Measurements from ENCODE around the gene TOP1.

Gene TOP1

GRCh38 chr20:41170386-41171105 lies 141.9 kb downstream of the TOP1 start:
- H3K4me3 ChIP-seq (ENCODE audit: low read depth, low read length), result no peak overlapping the region
- TF ChIP-seq, protein P1, sequence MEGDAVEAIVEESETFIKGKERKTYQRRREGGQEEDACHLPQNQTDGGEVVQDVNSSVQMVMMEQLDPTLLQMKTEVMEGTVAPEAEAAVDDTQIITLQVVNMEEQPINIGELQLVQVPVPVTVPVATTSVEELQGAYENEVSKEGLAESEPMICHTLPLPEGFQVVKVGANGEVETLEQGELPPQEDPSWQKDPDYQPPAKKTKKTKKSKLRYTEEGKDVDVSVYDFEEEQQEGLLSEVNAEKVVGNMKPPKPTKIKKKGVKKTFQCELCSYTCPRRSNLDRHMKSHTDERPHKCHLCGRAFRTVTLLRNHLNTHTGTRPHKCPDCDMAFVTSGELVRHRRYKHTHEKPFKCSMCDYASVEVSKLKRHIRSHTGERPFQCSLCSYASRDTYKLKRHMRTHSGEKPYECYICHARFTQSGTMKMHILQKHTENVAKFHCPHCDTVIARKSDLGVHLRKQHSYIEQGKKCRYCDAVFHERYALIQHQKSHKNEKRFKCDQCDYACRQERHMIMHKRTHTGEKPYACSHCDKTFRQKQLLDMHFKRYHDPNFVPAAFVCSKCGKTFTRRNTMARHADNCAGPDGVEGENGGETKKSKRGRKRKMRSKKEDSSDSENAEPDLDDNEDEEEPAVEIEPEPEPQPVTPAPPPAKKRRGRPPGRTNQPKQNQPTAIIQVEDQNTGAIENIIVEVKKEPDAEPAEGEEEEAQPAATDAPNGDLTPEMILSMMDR (IDR thresholded peaks at IDR 0.05; ENCODE audit: borderline replicate concordance, insufficient read depth, low read depth, low read length), result no peak

DNA sequence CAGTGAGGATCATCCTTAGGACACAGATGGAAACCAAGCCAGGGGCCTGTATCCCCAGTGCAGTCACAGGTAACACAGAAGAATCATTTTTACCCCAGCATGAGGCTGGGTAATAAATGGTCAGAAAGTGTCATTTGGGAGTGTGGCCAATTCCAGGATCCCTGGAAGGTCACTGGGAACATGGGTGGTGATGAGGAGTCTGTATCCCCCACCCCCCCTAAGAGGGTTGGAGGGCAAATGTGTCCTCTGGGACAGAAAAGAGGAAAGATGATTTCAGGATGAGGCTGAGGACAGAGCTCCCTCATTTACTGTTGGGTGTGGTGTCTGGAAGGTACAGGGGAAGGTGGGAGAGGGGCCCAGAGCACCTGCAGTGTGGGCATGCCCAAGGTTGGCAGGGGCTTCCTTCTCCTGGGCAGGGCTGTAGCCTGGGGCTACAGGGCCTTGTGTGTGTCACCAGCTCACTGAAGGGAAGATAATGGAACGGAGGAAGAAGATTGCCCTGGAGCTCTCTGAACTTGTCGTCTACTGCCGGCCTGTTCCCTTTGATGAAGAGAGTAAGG lies 143.2 kb downstream of the TOP1 start:
- H3K4me3 ChIP-seq (ENCODE audit: low read depth, low read length), result no peak overlapping the region
- TF ChIP-seq, protein P1 (IDR thresholded peaks at IDR 0.05; ENCODE audit: borderline replicate concordance, insufficient read depth, low read depth, low read length), result no peak

- no peak overlapping the region for H3K4me3 ChIP-seq (ENCODE audit: low read depth, low read length)
- TF ChIP-seq, protein P1 (IDR thresholded peaks at IDR 0.05; ENCODE audit: borderline replicate concordance, insufficient read depth, low read depth, low read length), result no peak
Observed at GRCh38 chr20:41172296-41173140, 143.9 kb downstream of the TOP1 start.

- TF ChIP-seq, protein P1 (IDR thresholded peaks at IDR 0.05; ENCODE audit: borderline replicate concordance, insufficient read depth, low read depth, low read length), result peak; percentile 94
- no peak overlapping the region for H3K4me3 ChIP-seq (ENCODE audit: low read depth, low read length)
Observed at GRCh38 chr20:41173161-41173721, 144.6 kb downstream of the TOP1 start.

DNA sequence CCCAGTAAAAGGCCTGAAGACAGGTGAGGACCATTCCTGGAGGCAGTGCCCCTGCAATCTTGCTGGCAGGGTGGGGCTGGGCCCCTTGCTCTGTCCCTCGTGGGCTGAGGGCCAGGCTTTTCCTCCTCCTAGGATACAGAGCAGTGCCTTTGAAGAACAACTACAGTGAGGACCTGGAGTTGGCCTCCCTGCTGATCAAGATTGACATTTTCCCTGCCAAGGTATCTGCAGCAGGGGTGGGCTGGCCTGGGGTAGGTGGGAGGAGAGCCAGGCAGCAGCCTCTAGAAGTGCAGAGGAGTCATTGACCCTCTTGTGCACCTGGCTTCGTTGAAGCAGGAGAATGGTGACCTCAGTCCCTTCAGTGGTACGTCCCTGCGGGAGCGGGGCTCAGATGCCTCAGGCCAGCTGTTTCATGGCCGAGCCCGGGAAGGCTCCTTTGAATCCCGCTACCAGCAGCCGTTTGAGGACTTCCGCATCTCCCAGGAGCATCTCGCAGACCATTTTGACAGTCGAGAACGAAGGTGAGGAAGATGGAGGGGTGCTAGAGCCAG lies 145.2 kb downstream of the TOP1 start:
- TF ChIP-seq, protein P1 (IDR thresholded peaks at IDR 0.05; ENCODE audit: borderline replicate concordance, insufficient read depth, low read depth, low read length), result no peak
- no peak overlapping the region for H3K4me3 ChIP-seq (ENCODE audit: low read depth, low read length)

Measured in GM12875 (cell line).